ENCODE measurements around the gene PCDHGB7. TPM values are rescaled to one million over a fixed set of nuclear protein-coding genes. Genes with fewer than 3 reads are reported as not detected.
"Not testable (repeated sequence)": the region's sequence is repeated elsewhere in the genome, so short reads cannot be mapped to it uniquely, and the experiment has no call there.

The PCDHGB7 gene
- total RNA-seq, 1 donor from 2014 or later: 3.5 TPM

DNA sequence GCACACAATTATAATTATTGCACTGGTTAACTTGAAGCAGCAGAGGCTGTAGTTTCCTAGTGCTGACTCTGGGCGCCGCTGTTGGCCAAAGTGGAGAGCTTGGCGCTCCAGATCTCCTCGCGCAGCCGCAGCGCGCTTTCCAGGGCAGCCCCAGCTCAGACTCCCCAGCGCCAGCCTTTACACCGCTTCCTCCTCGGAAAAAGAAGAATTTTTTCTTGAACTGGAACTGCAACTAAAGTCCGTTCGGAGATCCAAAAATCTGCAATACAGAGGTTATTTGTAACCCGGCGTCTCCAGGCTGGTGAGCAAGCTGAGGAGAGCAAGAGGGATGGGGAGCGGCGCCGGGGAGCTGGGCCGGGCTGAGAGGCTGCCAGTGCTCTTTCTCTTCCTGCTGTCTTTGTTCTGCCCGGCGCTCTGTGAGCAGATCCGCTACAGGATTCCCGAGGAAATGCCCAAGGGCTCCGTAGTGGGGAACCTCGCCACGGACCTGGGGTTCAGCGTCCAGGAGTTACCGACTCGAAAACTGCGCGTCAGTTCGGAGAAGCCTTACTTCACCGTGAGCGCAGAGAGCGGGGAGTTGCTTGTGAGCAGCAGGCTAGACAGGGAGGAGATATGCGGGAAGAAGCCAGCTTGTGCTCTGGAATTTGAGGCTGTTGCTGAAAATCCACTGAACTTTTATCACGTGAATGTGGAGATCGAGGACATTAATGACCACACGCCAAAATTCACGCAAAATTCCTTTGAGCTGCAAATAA is 29.7 kb upstream of the PCDHGB7 start, which contains the start of gene PCDHGB4:
PCDHGB4 (plus strand) TSS at position 142 of the 755 bp plus-strand sequence; CDS start at position 329, 187 bp downstream.
- TF ChIP-seq, protein P1, sequence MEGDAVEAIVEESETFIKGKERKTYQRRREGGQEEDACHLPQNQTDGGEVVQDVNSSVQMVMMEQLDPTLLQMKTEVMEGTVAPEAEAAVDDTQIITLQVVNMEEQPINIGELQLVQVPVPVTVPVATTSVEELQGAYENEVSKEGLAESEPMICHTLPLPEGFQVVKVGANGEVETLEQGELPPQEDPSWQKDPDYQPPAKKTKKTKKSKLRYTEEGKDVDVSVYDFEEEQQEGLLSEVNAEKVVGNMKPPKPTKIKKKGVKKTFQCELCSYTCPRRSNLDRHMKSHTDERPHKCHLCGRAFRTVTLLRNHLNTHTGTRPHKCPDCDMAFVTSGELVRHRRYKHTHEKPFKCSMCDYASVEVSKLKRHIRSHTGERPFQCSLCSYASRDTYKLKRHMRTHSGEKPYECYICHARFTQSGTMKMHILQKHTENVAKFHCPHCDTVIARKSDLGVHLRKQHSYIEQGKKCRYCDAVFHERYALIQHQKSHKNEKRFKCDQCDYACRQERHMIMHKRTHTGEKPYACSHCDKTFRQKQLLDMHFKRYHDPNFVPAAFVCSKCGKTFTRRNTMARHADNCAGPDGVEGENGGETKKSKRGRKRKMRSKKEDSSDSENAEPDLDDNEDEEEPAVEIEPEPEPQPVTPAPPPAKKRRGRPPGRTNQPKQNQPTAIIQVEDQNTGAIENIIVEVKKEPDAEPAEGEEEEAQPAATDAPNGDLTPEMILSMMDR (IDR thresholded peaks at IDR 0.05): peak; percentile 66
- not testable (repeated sequence) for H3K4me1 Mint-ChIP-seq (ENCODE audit: low read depth); DNase-seq (ENCODE audit: low spot score); H3K27me3 Mint-ChIP-seq (ENCODE audit: low read depth); H3K36me3 Mint-ChIP-seq (ENCODE audit: low read depth)
- Mint-ChIP-seq H3K4me3 (ENCODE audit: unreplicated experiment) (peak within 1 kb of the TSS; percentile 68), H3K27ac (ENCODE audit: unreplicated experiment) (peak within 1 kb of the TSS; percentile 27), H3K9me3 (ENCODE audit: low read depth) (peaks cover 46% of the 10 kb centered on the region)

DNA sequence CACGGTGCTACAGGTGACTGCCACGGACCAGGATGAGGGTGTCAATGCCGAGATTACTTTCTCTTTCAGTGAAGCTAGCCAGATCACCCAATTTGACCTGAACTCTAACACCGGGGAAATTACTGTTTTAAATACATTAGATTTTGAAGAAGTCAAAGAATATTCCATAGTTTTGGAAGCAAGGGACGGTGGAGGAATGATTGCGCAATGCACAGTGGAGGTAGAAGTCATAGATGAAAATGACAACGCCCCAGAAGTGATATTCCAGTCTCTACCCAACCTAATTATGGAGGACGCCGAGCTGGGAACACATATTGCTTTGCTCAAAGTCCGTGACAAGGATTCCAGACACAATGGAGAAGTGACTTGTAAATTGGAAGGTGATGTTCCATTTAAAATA is 28.8 kb upstream of the PCDHGB7 start:
- peaks cover 47% of the 10 kb centered on the region for H3K9me3 Mint-ChIP-seq (ENCODE audit: low read depth)
- H3K27me3 Mint-ChIP-seq (ENCODE audit: low read depth): no peaks in the 10 kb centered on the region
- peaks cover 6% of the 10 kb centered on the region for H3K36me3 Mint-ChIP-seq (ENCODE audit: low read depth)
- no peak overlapping the region for H3K4me3 Mint-ChIP-seq (ENCODE audit: unreplicated experiment)
- no peak overlapping the region for H3K27ac Mint-ChIP-seq (ENCODE audit: unreplicated experiment)
- H3K4me1 Mint-ChIP-seq (ENCODE audit: low read depth): peaks cover 2% of the 10 kb centered on the region
- no peak for DNase-seq (ENCODE audit: low spot score)
- TF ChIP-seq, protein P1 (IDR thresholded peaks at IDR 0.05): no peak

DNA sequence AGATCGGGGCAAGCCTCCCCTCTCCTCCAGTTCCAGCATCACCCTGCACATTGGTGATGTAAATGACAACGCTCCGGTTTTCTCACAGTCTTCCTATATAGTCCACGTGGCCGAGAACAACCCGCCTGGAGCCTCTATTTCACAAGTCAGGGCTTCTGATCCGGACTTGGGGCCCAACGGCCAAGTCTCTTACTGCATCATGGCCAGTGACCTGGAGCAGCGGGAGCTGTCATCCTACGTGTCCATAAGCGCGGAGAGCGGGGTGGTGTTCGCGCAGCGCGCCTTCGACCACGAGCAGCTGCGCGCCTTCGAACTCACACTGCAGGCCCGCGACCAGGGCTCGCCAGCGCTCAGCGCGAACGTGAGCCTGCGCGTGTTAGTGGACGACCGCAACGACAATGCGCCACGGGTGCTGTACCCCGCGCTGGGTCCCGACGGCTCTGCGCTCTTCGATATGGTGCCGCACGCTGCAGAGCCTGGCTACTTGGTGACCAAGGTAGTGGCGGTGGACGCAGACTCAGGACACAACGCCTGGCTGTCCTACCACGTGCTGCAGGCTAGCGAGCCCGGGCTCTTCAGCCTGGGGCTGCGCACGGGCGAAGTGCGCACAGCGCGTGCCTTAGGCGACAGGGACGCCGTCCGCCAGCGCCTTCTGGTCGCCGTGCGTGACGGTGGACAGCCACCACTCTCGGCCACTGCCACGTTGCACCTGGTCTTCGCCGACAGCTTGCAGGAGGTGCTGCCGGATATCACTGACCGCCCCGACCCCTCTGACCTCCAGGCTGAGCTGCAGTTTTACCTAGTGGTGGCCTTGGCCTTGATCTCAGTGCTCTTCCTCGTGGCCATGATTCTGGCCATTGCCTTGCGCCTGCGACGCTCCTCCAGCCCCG is 28.1 kb upstream of the PCDHGB7 start:
- TF ChIP-seq, protein P1 (IDR thresholded peaks at IDR 0.05): no peak
- peak; percentile 83 for DNase-seq (ENCODE audit: low spot score)
- Mint-ChIP-seq H3K4me3 (ENCODE audit: unreplicated experiment) (no peak overlapping the region), H3K27ac (ENCODE audit: unreplicated experiment) (no peak overlapping the region), H3K27me3 (ENCODE audit: low read depth) (no peaks in the 10 kb centered on the region), H3K4me1 (ENCODE audit: low read depth) (peaks cover 2% of the 10 kb centered on the region), H3K36me3 (ENCODE audit: low read depth) (peaks cover 7% of the 10 kb centered on the region), H3K9me3 (ENCODE audit: low read depth) (peaks cover 48% of the 10 kb centered on the region)

DNA sequence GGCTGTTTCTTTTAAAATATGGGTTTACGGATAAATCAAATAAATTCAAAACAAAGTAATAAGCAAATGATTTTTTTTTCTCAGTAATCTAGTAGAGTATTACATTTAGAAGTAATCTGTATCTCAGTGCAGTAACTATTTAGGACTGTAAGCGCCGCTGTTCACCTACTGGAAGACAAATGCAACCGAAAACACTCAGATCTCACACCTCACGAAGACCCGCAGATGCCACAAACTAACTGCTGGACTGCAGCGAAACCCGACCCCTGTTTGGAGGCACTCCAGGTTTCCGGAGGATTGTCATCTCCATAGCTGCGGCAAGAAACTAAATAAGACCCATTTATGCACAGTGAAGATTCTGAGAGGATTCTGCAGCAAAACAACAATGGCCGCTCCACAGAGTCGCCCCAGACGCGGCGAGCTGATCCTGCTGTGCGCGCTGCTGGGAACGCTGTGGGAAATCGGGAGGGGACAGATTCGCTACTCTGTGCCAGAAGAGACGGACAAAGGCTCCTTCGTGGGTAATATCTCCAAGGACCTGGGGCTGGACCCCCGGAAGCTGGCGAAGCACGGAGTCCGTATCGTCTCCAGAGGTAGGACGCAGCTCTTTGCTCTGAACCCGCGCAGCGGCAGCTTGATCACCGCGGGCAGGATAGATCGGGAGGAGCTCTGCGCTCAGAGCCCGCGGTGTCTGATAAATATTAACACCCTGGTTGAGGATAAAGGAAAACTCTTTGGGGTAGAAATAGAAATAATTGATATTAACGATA is 24.9 kb upstream of the PCDHGB7 start, which contains the start of gene PCDHGA8:
PCDHGA8 (plus strand) TSS at position 205 of the 770 bp plus-strand sequence; CDS start at position 386, 181 bp downstream.
- Mint-ChIP-seq H3K9me3 (ENCODE audit: low read depth) (peaks cover 40% of the 10 kb centered on the region), H3K27me3 (ENCODE audit: low read depth) (no peaks in the 10 kb centered on the region), H3K27ac (ENCODE audit: unreplicated experiment) (no peak within 1 kb of the TSS), H3K36me3 (ENCODE audit: low read depth) (peaks cover 12% of the 10 kb centered on the region), H3K4me1 (ENCODE audit: low read depth) (peaks cover 2% of the 10 kb centered on the region), H3K4me3 (ENCODE audit: unreplicated experiment) (no peak within 1 kb of the TSS)
- DNase-seq (ENCODE audit: low spot score): peak; percentile 62
- TF ChIP-seq, protein P1 (IDR thresholded peaks at IDR 0.05): no peak
